GM23338 (cell line): ENCODE measurements around the gene PRR36.

ENCODE experiments used
- CREB1 ChIP-seq: fragments of 250-450 bp; sonication (Bioruptor Pico); IDR thresholded peaks from 2 replicates; pipeline ENCODE4 v1.5.0; 2020; ENCODE audit warnings: low read depth, mild to moderate bottlenecking, moderate library complexity
- CTCF ChIP-seq, 2 experiments: fragments of 200-600 bp in 1 of 2; sonication (generic) in 1 of 2; conservative IDR thresholded peaks; 2 replicates each; pipeline versions ENCODE4 v1.5.1 to v1.6.1; 2016 to 2017; ENCODE audit warnings: antibody characterized with exemption in 2 of 2, low read depth in 2 of 2, mild to moderate bottlenecking in 2 of 2, moderate library complexity in 1 of 2
- ETS1 ChIP-seq: IDR thresholded peaks from 2 replicates; pipeline ENCODE4 v1.6.1; 2016; ENCODE audit warnings: antibody characterized with exemption
- EZH2 ChIP-seq: fragments of 200-600 bp; sonication (generic); IDR thresholded peaks from one replicate; pipeline ENCODE4 v1.8.0; 2017; ENCODE audit warnings: antibody characterized with exemption, mild to moderate bottlenecking, low read depth; ENCODE audit not compliant: unreplicated experiment
- EZH2phosphoT487 ChIP-seq: fragments of 200-600 bp; sonication (generic); IDR thresholded peaks from one replicate; pipeline ENCODE4 v1.8.1; 2018; ENCODE audit warnings: antibody characterized with exemption; ENCODE audit not compliant: unreplicated experiment
- JUNB ChIP-seq: IDR thresholded peaks from one replicate; pipeline ENCODE4 v1.6.1; 2016; ENCODE audit warnings: antibody characterized with exemption; ENCODE audit not compliant: unreplicated experiment
- NANOG ChIP-seq: IDR thresholded peaks from 2 replicates; pipeline ENCODE4 v1.6.1; 2016; ENCODE audit warnings: antibody characterized with exemption, borderline replicate concordance
- POLR2AphosphoS5 ChIP-seq: IDR thresholded peaks from 2 replicates; pipeline ENCODE4 v1.6.1; 2016; ENCODE audit warnings: antibody characterized with exemption, low read depth
- REST ChIP-seq: IDR thresholded peaks from one replicate; pipeline ENCODE4 v1.6.1; 2018; ENCODE audit warnings: antibody characterized with exemption; ENCODE audit not compliant: unreplicated experiment
- STAT1 ChIP-seq: IDR thresholded peaks from one replicate; pipeline ENCODE4 v1.6.1; 2016; ENCODE audit warnings: antibody characterized with exemption; ENCODE audit not compliant: unreplicated experiment
- ZNF114 ChIP-seq: fragments of 250-450 bp; sonication (Bioruptor Pico); IDR thresholded peaks from 2 replicates; pipeline ENCODE4 v1.5.0; 2020; ENCODE audit warnings: mild to moderate bottlenecking, moderate library complexity
- ZNF331 ChIP-seq: fragments of 250-450 bp; sonication (Bioruptor Pico); IDR thresholded peaks from 2 replicates; pipeline ENCODE4 v1.5.0; 2020; ENCODE audit warnings: low read depth, mild to moderate bottlenecking, moderate library complexity
- ZNF462 ChIP-seq: fragments of 250-450 bp; sonication (Bioruptor Pico); IDR thresholded peaks from 2 replicates; pipeline ENCODE4 v1.5.0; 2020; ENCODE audit warnings: mild to moderate bottlenecking, moderate library complexity

- no peak for TF ChIP-seq CTCF (conservative IDR thresholded peaks at IDR 0.05; ENCODE audit: low read depth in 2 of 2)
- TF ChIP-seq POLR2AphosphoS5: no peak
- no peak for TF ChIP-seq EZH2phosphoT487
- TF ChIP-seq REST: no peak
- no peak for TF ChIP-seq EZH2
- no peak for TF ChIP-seq ZNF114
- TF ChIP-seq ZNF331 (CRISPR knock-in tag): no peak
- TF ChIP-seq ETS1: no peak
- no peak for TF ChIP-seq CREB1 (CRISPR knock-in tag)
- TF ChIP-seq STAT1: no peak
- TF ChIP-seq JUNB: no peak
- no peak for TF ChIP-seq NANOG
- no peak for TF ChIP-seq ZNF462 (CRISPR knock-in tag)
These were observed 55.4 kb downstream of the PRR36 start for GRCh38 chr19:7818806-7819205.
